GM18868 (cell line): ENCODE measurements around the gene ABCD3.

ENCODE experiments used
- ATAC-seq: cut with Tn5 transposase; IDR thresholded peaks from one replicate; pipeline ENCODE4 v1.9.1; 2021; ENCODE audit warnings: mild to moderate bottlenecking, moderate library complexity; ENCODE audit not compliant: unreplicated experiment

Gene ABCD3

GRCh38 chr1:94456736-94457135 is 38.5 kb downstream of the ABCD3 start:
- ATAC-seq, result no peak

- ATAC-seq, result no peak
These were observed 44.4 kb downstream of the ABCD3 start for GRCh38 chr1:94462606-94463005.

GRCh38 chr1:94463056-94463764 is 45.0 kb downstream of the ABCD3 start:
- ATAC-seq, result no peak

DNA sequence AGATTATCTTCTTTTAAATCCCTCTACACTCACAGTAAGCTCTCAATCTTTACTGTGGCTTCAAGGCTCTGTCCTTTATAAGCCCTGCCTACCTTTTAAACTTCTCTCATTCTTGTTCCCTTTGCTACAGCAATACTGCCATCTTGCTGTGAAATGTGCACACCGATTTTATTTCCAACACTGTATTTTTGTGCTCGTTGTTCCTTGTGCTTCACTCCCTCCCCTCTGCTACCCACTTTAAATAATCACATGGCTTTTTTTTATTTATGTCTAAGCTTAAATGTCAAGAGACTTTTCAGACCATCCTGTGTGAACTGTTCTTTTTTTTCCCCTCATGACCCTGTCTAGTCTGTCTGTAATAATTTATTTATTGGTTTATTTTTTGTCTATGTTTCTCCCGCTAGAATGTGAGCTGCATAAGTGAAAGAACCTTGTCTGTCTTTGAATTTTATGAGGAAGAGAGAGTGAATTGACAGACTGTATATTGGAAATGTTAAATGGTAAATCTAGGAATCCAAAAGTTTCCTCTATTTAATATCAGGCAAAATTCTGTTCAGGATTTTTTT is 45.7 kb downstream of the ABCD3 start:
- no peak for ATAC-seq

- no peak for ATAC-seq
These were observed 50.5 kb downstream of the ABCD3 start for GRCh38 chr1:94468708-94469107.

GRCh38 chr1:94471271-94471670 is 53.1 kb downstream of the ABCD3 start:
- ATAC-seq, result no peak

DNA sequence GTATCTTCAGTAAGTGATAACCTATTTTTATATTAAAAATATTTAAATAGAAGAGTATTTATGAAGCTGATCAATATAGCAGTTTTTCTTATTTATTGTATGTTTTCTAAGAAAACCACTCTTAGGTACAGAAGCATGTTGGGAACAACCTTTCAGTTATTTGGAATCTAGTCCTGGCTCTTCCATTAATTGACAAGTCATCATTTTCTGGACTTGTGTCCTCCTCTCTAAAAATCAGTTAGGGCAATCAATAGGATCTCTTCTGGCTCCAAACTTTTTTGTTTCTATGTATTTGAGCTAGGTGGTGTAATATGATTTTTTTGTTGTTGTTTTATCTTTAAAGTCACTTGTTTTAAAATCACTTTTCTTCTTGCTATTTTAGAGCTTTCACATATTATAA is 57.0 kb downstream of the ABCD3 start:
- ATAC-seq, result no peak

GRCh38 chr1:94479682-94480081 is 61.5 kb downstream of the ABCD3 start:
- no peak for ATAC-seq

- peak; percentile 92 for ATAC-seq
These were observed 63.3 kb downstream of the ABCD3 start for GRCh38 chr1:94481473-94481933.

- ATAC-seq, result no peak
These were observed 68.8 kb downstream of the ABCD3 start for GRCh38 chr1:94486990-94487389.

DNA sequence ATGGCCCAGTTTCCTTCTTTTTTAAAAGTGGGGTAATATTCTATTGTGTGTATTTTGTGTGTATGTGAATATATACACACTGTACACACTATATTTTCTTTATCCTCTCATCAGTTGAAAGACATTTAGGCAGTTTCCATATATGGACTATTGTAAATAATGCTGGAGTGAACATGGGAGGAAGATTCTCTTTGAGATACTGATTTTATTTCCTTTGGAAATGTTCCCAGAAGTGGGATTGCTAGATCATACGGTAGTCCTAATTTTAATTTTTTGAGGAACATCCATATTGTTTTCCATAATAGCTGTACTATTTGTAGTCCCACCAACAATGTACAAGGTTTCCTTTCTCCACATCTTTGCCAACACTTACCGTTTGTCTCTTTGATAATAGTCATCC is 72.4 kb downstream of the ABCD3 start:
- ATAC-seq, result no peak

DNA sequence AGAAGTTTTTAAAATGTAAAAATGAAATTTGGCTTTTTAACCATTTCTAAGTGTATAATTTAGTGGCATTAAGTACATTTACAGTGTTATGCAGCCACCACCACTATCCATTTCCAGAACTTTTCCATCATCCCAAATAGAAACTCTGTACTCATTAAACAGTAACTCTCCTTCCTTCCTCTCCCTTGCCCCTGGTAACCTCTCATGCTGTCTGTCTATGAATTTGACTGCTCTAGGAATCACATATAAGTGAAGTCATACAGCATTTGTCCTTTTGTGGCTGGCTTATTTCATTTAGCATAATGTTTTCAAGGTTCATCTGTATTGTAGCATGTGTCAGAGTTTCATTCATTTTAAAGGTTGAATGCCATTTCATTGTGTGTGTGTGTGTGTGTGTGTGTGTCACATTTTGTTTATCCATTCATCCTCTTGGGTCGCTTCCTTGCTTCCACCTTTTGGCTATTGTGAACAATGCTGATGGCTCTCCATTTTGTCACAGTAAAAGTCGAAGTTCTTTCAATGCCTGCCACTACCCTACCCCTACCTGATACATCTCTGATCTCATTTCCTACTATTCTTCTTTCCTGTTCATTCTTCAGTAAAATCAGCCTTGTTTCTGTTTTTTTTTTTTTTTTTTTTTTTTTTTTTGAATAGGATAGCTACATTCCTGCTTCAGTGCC is 78.0 kb downstream of the ABCD3 start:
- ATAC-seq, result no peak

GRCh38 chr1:94501426-94501825 is 83.2 kb downstream of the ABCD3 start:
- ATAC-seq, result no peak

- no peak for ATAC-seq
These were observed 83.7 kb downstream of the ABCD3 start for GRCh38 chr1:94501935-94502334.

GRCh38 chr1:94503153-94503552 is 85.0 kb downstream of the ABCD3 start:
- ATAC-seq, result no peak

- no peak for ATAC-seq
These were observed 86.4 kb downstream of the ABCD3 start for GRCh38 chr1:94504601-94505000.

DNA sequence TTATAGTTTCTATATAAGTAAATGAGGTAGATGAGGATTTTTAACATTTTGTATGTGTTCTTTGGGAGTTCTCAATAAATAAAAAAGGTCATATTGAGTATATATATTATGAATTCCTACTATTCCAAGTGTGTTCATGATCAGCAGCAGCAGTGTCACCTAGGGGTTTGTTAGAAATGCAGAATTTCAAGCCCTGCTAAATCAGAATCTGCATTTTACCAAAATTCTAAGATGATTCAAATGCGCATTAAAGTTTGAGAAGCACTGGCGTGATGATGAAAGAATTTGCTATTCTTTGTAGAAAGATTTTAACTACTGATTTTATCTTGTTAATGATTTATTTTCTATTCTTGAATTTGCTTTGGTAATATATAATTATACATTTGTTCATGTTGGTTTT is 94.6 kb downstream of the ABCD3 start:
- ATAC-seq, result no peak

- ATAC-seq, result peak; percentile 63
These were observed 96.0 kb downstream of the ABCD3 start for GRCh38 chr1:94514095-94514727.

- no peak for ATAC-seq
These were observed 97.2 kb downstream of the ABCD3 start for GRCh38 chr1:94515296-94515947.

GRCh38 chr1:94519351-94519750 is 101.2 kb downstream of the ABCD3 start:
- ATAC-seq, result no peak

- ATAC-seq, result no peak
These were observed 104.1 kb downstream of the ABCD3 start for GRCh38 chr1:94522304-94522703.
